ENCODE data around the gene CD84.
"Not testable (repeated sequence)": the region's sequence is repeated elsewhere in the genome, so short reads cannot be mapped to it uniquely, and the experiment has no call there.

Gene CD84

DNA sequence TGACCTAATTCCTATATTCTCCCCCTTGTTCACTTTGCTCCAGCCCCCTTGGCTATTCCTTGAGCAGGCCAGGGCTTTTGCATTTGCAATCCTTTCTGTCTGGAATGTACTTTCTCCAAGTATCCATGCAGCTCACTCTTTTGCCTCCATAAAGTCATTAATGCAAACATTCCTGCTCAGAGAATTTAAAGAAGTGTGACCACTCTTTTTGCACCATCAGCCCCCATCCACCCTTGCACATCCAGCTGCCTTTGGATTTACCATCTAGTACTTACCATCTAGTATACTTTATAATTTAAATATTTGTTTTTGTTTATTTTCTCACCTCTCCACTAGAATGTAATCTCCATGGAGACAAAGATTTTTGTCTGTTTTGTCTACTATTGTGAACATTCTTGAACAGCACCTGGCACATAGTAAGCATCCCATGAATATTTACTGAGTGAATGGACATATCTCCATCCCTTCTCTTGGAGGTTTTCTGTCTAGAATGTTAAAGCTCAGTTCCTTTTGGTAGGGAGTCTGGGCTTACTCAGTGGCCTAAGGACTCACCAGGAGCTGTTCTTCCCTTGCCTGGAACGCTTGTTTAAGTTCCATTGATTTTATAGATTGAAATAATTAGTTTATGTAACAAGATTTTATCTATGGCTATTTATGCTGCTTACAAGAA, 78.8 kb downstream of the CD84 start:
- H3K4me1 ChIP-seq (ENCODE audit: control insufficient read depth, insufficient read depth, low read length) = no peaks in the 10 kb centered on the region
- H3K27me3 ChIP-seq (ENCODE audit: control insufficient read depth, insufficient read depth, low read length) = no peaks in the 10 kb centered on the region
- H3K4me3 ChIP-seq (ENCODE audit: low read length) = no peak overlapping the region
- no peaks in the 10 kb centered on the region for H3K36me3 ChIP-seq (ENCODE audit: control insufficient read depth, insufficient read depth, low read length)
- no peak overlapping the region for H3K27ac ChIP-seq (ENCODE audit: low read depth, low read length)
- no peak overlapping the region for H3K9ac ChIP-seq (ENCODE audit: low read length)

DNA sequence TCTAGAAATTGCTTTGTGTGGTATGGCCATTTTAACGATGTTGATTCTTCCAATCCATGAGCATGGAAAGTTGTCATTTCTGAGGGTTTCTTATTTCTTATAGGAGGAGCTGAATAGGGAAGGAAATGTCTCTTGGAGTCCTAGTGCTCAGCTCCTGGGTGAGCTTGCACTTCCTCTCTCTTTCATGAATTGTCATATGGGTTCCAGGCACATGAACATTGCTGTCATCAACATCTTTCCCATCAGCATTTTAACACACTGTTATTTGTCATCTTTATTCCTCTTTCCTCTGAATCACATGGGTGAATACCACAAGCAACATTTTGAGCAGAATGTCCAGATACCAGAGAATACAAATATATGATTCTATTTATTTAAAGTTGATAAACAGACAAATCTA, 79.7 kb downstream of the CD84 start:
- no peaks in the 10 kb centered on the region for H3K4me1 ChIP-seq (ENCODE audit: control insufficient read depth, insufficient read depth, low read length)

DNA sequence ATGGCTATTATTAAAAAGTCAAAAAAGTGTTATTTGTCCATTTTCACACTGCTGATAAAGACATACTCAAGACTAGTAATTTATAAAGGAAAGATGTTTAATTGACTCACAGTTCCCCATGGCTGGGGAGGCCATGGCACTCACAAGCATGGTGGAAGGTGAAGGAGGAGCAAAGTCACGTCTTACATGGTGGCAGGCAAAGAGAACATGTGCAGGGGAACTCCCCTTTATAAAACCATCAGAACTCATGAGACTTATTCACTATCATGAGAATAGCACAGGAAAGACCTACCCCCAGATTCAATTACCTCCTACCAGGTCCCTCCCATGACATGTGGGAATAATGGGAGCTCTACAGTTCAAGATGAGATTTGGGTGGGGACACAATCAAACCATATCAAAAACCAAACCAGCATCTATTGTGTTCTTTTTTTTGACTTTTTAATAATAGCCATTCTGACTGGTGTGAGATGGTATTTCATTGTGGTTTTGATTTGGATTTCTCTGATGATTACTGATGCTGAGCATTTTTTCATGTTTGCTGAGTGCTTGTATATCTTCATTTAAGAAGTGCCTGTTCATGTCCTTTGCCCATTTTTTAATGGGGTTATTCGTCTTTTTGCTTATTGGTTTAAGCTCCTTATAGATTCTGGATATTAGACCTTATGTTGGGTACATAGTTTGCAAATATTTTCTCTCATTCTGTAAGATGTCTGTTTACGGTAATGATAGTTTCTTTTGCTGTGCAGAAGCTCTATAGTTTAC, 80.8 kb downstream of the CD84 start:
- not testable (repeated sequence) for H3K27me3 ChIP-seq (ENCODE audit: control insufficient read depth, insufficient read depth, low read length); H3K4me3 ChIP-seq (ENCODE audit: low read length); H3K27ac ChIP-seq (ENCODE audit: low read depth, low read length); H3K36me3 ChIP-seq (ENCODE audit: control insufficient read depth, insufficient read depth, low read length); H3K9ac ChIP-seq (ENCODE audit: low read length); H3K4me1 ChIP-seq (ENCODE audit: control insufficient read depth, insufficient read depth, low read length)

More for the DNA sequence above, 79.7 kb downstream of the CD84 start:
- Histone ChIP-seq H3K27ac (ENCODE audit: low read depth, low read length) (no peak overlapping the region), H3K4me3 (ENCODE audit: low read length) (no peak overlapping the region), H3K9ac (ENCODE audit: low read length) (no peak overlapping the region), H3K36me3 (ENCODE audit: control insufficient read depth, insufficient read depth, low read length) (no peaks in the 10 kb centered on the region), H3K27me3 (ENCODE audit: control insufficient read depth, insufficient read depth, low read length) (no peaks in the 10 kb centered on the region)

DNA sequence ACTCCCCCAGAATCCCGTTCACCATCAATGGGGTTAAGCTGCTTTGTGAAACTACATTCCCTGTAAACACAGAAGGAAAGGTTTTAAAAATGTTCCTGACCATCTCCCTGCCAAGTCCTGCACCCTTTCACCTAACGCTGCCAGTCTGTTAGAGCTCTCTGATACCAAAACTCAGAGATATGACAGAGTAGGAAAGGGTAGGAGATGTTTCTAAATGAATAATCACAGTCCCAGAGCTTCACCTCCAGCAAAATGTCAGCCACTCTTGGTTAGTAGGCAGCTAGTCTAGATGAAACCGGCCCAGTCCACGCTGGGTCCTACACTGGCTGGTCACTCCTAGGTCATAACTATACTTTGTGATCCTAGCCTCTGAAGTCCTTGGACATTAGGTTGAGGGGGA, 83.0 kb downstream of the CD84 start:
- Histone ChIP-seq H3K36me3 (ENCODE audit: control insufficient read depth, insufficient read depth, low read length) (no peaks in the 10 kb centered on the region), H3K27me3 (ENCODE audit: control insufficient read depth, insufficient read depth, low read length) (no peaks in the 10 kb centered on the region), H3K27ac (ENCODE audit: low read depth, low read length) (no peak overlapping the region), H3K4me3 (ENCODE audit: low read length) (no peak overlapping the region), H3K4me1 (ENCODE audit: control insufficient read depth, insufficient read depth, low read length) (no peaks in the 10 kb centered on the region), H3K9ac (ENCODE audit: low read length) (no peak overlapping the region)

DNA sequence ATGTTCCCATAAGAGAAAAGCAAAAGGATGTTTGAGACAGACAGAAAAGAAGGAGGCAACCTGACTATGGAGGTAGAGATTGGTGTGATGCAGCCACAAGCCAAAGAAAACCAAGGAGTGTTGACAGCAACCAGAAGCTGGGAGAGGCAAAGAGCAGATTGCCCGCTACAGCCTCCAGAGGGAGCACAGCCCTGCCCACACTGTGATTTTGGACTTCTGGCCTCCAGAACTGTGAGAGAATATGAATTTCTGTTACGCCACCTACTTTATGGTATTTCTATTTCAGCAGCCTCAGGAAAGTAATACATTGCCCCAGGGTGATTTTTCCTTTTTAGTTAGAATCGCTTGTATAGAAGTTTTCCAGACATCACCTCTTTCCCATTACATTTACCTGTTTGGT, 84.7 kb downstream of the CD84 start:
- Histone ChIP-seq H3K27ac (ENCODE audit: low read depth, low read length) (no peak overlapping the region), H3K4me3 (ENCODE audit: low read length) (no peak overlapping the region), H3K27me3 (ENCODE audit: control insufficient read depth, insufficient read depth, low read length) (no peaks in the 10 kb centered on the region), H3K9ac (ENCODE audit: low read length) (no peak overlapping the region), H3K36me3 (ENCODE audit: control insufficient read depth, insufficient read depth, low read length) (no peaks in the 10 kb centered on the region), H3K4me1 (ENCODE audit: control insufficient read depth, insufficient read depth, low read length) (no peaks in the 10 kb centered on the region)

DNA sequence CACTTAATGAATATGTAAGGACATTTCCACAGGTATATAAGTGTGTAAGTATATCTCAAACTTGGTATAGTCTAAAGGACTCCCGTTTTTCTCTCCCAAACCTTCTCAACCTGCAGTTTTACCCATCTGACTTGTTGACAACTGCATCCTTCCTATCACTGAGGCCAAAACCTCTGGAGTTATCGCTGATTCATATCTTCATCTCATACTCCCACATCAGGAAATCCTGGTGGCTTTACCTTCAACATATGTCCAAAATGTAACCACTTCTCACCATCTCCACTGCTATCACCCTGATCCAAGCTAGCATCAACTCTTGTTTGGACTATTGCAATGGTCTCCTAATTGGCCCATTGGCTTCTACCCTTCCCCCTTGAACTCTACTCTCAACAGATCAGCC, 86.7 kb downstream of the CD84 start:
- no peak overlapping the region for H3K27ac ChIP-seq (ENCODE audit: low read depth, low read length)
- no peaks in the 10 kb centered on the region for H3K27me3 ChIP-seq (ENCODE audit: control insufficient read depth, insufficient read depth, low read length)
- H3K4me1 ChIP-seq (ENCODE audit: control insufficient read depth, insufficient read depth, low read length) = no peaks in the 10 kb centered on the region
- H3K4me3 ChIP-seq (ENCODE audit: low read length) = no peak overlapping the region
- H3K36me3 ChIP-seq (ENCODE audit: control insufficient read depth, insufficient read depth, low read length) = no peaks in the 10 kb centered on the region
- no peak overlapping the region for H3K9ac ChIP-seq (ENCODE audit: low read length)

DNA sequence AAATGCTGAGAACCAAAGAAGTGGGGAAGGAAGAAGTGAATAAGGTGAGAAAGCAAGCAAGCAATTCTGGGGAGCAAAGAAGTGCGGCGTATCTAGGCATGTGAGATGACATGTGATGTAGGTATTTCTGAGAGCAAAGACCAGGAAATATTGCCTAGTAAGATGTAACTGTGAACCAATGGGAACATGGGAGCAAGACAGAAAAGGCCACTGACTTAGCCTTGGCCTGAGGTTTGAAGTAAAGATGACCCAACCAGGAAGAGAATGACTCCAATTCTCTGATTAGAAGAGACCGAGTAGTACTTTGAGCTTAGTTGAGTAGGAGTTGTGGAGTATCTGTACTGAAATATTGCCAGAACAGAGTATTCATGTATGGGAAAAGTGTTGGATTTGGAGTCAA, 87.3 kb downstream of the CD84 start:
- H3K4me3 ChIP-seq (ENCODE audit: low read length) = no peak overlapping the region
- no peaks in the 10 kb centered on the region for H3K27me3 ChIP-seq (ENCODE audit: control insufficient read depth, insufficient read depth, low read length)
- no peaks in the 10 kb centered on the region for H3K4me1 ChIP-seq (ENCODE audit: control insufficient read depth, insufficient read depth, low read length)
- H3K9ac ChIP-seq (ENCODE audit: low read length) = no peak overlapping the region
- H3K27ac ChIP-seq (ENCODE audit: low read depth, low read length) = no peak overlapping the region
- H3K36me3 ChIP-seq (ENCODE audit: control insufficient read depth, insufficient read depth, low read length) = no peaks in the 10 kb centered on the region
